IPS-NIHi11 (cell line): Measurements from ENCODE around the gene PHF3.
"Not testable (repeated sequence)": the region's sequence is repeated elsewhere in the genome, so short reads cannot be mapped to it uniquely, and the experiment has no call there.

Source experiments
- DNase-seq: peaks from one replicate; pipeline ENCODE4 v3.0.0; 2012; ENCODE audit warnings: mixed read lengths, low spot score

The PHF3 gene

GRCh38 chr6:63713332-63713731, 77.7 kb downstream of the PHF3 start:
- no peak for DNase-seq

- no peak for DNase-seq
These were observed 78.5 kb downstream of the PHF3 start for GRCh38 chr6:63714091-63714490.

DNA sequence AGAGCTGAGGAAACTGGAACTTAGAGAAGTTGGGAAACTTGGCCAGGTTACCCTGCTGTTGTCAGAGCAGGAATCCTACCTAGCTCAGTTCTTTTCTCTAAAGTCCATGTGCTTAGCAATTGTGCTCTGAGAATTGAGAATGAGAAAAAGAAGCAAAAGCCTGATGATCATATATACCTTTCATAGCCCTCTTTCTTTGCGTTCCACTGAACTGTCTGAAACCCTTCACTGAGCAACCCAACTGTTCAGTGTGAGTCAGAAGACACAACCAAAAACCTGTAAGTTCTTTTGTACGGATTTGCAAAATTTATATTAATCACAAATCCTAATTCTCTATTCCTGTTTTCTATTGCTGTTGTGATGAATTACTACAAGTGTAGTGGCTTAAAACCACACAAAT, 80.6 kb downstream of the PHF3 start:
- DNase-seq: no peak

GRCh38 chr6:63721181-63721580, 85.6 kb downstream of the PHF3 start:
- no peak for DNase-seq

GRCh38 chr6:63724721-63725120, 89.1 kb downstream of the PHF3 start:
- DNase-seq: no peak

GRCh38 chr6:63730311-63730710, 94.7 kb downstream of the PHF3 start:
- no peak for DNase-seq

DNA sequence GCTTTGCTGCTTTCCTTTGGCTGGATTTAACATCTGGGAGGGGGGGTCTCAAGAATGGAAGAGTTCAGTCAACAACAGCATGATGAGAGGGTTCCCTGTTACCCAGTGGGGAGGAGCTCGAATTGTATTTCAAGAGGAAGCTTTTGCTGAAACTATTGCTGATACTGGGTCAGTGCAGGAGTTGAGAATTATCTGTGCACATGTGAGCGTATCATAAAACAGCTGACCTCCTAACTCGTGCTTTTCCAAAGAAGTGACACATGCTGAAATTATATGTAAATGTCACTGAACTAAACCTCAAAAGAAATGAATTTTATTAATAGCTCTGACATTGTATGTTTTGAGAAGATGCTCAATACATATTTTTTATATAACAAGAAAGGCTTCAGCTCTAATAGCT, 96.3 kb downstream of the PHF3 start:
- DNase-seq: no peak

GRCh38 chr6:63732336-63732735, 96.7 kb downstream of the PHF3 start:
- DNase-seq: no peak

DNA sequence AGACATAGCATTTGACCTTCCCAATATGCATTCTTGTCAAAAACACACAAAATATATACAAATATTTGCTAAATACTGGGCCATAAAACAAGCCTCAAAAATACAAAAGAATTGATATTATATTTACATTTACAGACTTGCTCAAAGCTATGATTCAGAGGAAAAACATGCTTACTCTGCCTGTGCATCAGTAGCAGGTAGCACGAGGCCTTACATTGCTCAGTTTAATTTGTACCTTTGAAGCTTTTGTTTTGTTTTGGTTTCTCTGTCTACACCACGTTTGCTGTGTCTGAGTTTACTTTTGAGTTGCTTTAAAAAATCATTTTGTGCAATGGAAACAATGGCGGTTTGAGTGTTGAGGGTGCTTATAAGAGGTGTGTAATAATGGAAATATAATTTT, 99.3 kb downstream of the PHF3 start:
- no peak for DNase-seq

- DNase-seq: not testable (repeated sequence)
These were observed 102.6 kb downstream of the PHF3 start for GRCh38 chr6:63738190-63738589.

- no peak for DNase-seq
These were observed 103.6 kb downstream of the PHF3 start for GRCh38 chr6:63739094-63739687.

DNA sequence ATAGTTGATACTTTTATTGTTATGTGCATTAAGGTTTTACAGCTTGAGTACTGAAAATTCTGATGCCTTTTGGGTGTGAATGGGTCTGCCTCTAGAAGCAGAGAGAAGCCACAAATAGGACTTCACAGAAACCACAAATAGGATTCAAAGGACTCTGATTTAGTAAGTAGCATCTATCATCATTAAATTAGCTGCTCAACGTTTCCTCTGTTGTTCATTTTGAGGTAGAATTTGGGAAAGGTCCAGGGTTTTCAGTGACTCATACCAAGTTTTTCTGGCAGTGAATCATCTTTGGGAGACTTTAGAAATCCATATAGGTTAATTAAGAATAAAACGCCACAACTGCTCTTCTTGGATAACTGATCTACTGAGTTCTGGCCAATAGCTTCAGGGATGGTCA, 105.1 kb downstream of the PHF3 start:
- DNase-seq: no peak

DNA sequence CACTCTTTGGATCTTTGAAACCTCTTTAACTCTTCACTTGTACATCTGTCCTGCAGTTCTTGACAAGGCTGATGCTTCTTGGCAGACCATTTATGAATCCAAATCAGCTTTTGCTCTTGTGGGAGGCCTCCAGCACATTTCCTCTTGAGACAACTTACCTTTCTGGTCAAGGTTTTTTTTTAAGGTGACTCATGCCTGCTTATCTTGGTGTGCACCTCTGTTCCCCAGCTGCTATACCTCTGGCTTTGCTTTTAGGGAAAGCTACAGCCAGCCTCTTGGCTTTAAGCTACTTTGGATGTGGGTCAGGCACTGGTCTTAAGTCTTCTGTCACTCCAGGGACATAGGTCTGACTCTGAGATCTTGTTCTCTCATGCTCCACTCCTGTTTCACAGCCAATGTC, 106.5 kb downstream of the PHF3 start:
- no peak for DNase-seq

GRCh38 chr6:63743691-63744090, 108.1 kb downstream of the PHF3 start:
- DNase-seq: no peak

GRCh38 chr6:63744810-63745209, 109.2 kb downstream of the PHF3 start:
- no peak for DNase-seq

- no peak for DNase-seq
These were observed 110.2 kb downstream of the PHF3 start for GRCh38 chr6:63745784-63746183.

- no peak for DNase-seq
These were observed 114.8 kb downstream of the PHF3 start for GRCh38 chr6:63750400-63750799.

- DNase-seq: not testable (repeated sequence)
These were observed 121.7 kb downstream of the PHF3 start for GRCh38 chr6:63757275-63757674.

DNA sequence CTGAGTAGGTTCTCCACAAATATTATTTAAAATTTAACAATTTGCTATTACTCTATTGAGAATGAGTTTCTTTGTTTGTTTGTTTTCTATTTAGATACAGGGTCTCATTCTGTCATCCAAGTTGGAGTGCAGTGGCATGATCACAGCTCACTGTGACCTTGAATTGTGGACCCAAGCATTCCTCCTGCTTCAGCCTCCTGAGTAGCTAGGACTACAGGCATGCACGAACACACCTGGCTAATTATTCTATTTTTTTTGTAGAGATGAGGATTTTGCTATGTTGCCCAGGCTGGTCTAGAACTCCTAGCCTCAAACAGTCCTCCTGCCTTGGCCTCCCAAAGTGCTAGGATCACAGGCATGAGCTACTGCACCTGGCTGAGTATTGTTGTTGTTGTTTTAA, 122.2 kb downstream of the PHF3 start:
- DNase-seq: no peak

GRCh38 chr6:63759605-63760105, 124.1 kb downstream of the PHF3 start:
- DNase-seq: no peak

DNA sequence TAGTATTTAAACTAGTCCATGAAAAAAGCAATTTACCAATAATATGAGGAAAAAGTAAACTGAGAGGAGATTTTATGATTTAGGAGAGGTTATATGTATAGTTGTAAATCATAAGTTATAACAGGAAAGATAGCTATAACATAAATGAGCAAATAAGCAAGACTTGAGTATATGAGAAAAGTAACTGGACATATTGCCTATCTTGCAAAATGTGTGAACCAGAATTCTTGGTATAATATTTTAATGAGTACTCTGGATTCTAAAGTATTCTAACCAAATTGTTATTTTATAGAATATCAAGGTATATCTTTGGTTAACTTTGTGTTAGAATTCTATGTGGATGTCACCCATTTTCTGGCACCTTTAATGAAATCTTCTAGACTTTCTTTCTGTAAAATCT, 124.6 kb downstream of the PHF3 start:
- no peak for DNase-seq

DNA sequence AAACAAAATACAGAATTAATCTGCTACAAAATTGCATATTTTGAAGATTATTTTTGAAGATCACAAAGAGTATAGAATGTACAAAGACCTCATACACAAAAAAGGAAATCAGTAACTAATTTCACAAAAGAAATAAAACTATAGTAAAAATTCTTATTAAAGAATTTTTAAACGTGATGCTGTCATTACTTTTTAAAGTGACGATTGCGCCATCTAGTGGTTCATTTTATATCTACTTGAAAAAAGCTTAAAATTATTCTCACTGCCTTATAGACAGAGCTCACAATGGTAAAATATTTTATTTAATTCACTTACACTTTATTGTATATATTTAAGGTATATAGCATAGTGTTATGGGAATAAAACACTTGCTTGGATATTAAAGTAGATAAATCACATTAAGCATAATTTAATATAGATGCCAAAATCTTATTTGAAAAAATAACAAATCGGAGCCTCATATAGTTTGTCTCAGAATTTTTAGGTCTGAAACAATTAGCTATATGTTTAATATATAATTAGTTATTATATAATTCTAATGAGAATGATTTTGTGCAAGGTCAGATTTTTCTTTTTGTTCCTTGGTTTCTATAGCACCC, 128.8 kb downstream of the PHF3 start:
- DNase-seq: no peak
